ENCODE data around the gene DNAJC15.

DNA sequence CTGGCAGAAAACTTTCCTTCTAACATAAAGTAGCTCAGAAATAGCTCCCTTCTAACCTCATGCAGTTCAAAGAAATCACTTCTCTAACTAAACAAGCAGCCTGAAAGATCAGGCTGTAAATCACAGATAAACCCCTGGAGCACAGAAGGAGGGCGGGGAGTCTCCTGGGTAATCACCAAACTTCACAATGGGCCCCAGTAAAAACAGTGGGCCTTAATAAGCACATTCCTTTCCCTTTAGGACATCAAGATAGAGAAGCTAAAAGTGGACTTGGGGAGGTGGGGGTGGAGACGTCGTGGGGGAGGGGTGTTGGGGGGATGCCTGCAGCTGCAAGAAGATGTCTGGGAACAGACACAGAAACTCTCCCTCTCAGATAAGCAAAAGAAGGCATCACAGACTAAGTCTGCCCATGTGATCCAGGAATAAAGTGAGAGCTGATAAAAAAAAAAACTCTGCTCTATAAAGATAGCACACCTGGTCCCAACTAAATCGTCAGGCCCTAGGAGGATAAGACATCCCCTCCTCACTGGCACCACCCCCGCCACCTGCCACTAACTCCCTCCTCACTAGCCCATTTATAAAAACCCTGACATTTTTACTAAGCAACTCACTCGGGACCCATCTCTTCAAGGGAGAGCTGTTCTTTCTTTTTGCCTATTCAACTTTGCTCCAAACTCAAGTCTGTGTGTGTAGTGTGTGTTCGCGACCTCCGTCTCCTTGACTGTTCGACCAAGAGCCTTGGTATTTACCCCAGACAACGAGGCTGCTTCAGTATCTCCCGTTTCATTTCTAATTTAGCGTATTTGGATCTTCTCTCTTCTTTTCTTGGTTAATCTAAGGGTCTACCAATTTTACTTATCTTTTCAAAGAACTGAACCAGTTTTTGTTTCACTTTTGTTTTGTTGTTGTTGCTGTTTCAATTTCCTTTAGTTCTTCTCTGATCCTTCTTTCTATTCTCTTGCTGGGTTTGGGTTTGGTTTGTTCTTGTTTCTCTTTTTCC lies 31.7 kb downstream of the DNAJC15 start:
- TF ChIP-seq CTCF (conservative IDR thresholded peaks at IDR 0.05; ENCODE audit: low read length) (no peak), EZH2phosphoT487 (IDR thresholded peaks at IDR 0.05; ENCODE audit: borderline replicate concordance, low read depth, low read length) (no peak)
